ENCODE measurements around the gene CYP24A1.

GRCh38 chr20:54188132-54188849 lies 14.5 kb upstream of the CYP24A1 start:
- TF ChIP-seq CTCF (IDR thresholded peaks at IDR 0.05) (no peak), EZH2 (IDR thresholded peaks at IDR 0.05; ENCODE audit: borderline replicate concordance, insufficient read depth, low read depth, low read length, poor library complexity, severe bottlenecking) (no peak)

All from B cell (primary cell).